HepG2 (cell line): ENCODE data around the gene NGEF.

ENCODE experiments used
- EHMT2 ChIP-seq: fragments of 200-600 bp; sonication (generic); IDR thresholded peaks from 2 replicates; pipeline ENCODE4 v1.7.0; 2017; ENCODE audit warnings: antibody characterized with exemption, low read depth, low read length, borderline replicate concordance
- EP300 ChIP-seq, 3 experiments: sonication (generic) in 1 of 3; formaldehyde crosslinking in 1 of 3; IDR thresholded peaks; 2 replicates each; pipeline versions ENCODE4 v1.5.1 to v1.6.1; 2011 to 2020; ENCODE audit warnings: low read depth in 2 of 3, low read length in 2 of 3, borderline replicate concordance in 1 of 3, improper control_type of control experiment in 1 of 3, mild to moderate bottlenecking in 1 of 3, missing genetic modification reagents in 1 of 3, moderate library complexity in 1 of 3
- FOXA1 ChIP-seq, 2 experiments: fragments of 450-650 bp in 1 of 2; sonication (generic) in 1 of 2; formaldehyde crosslinking in 1 of 2; IDR thresholded peaks; 2 replicates each; pipeline versions ENCODE4 v1.4.0 to v1.6.1; 2016 to 2020; ENCODE audit warnings: missing genetic modification reagents in 1 of 2
- NFIC ChIP-seq: IDR thresholded peaks from 2 replicates; pipeline ENCODE4 v1.6.1; 2012; ENCODE audit warnings: mild to moderate bottlenecking, low read length, inconsistent platforms
- POLR2A ChIP-seq, 2 experiments: IDR thresholded peaks; 2 replicates each; pipeline ENCODE4 v1.6.1; 2011; ENCODE audit warnings: low read depth in 2 of 2, low read length in 2 of 2, mild to moderate bottlenecking in 1 of 2, moderate library complexity in 1 of 2; ENCODE audit not compliant: insufficient read depth in 1 of 2
- RAD21 ChIP-seq: fragments of 450-650 bp; formaldehyde crosslinking; IDR thresholded peaks from 2 replicates; pipeline ENCODE4 v1.5.0; 2020; ENCODE audit warnings: mild to moderate bottlenecking
- SETDB1 ChIP-seq: sonication (generic); formaldehyde crosslinking; IDR thresholded peaks from 2 replicates; pipeline ENCODE4 v1.5.1; 2020; ENCODE audit warnings: missing genetic modification reagents, mild to moderate bottlenecking, borderline replicate concordance
- ZBTB8A ChIP-seq: sonication (generic); formaldehyde crosslinking; IDR thresholded peaks from 2 replicates; pipeline ENCODE4 v1.4.0; 2020; ENCODE audit warnings: mild to moderate bottlenecking, low read depth, missing genetic modification reagents, borderline replicate concordance
- ZNF562 ChIP-seq: sonication (generic); formaldehyde crosslinking; IDR thresholded peaks from 2 replicates; pipeline ENCODE4 v1.8.0; 2022; ENCODE audit warnings: missing genetic modification reagents, borderline replicate concordance
- TF ChIP-seq, protein P1 (sequence below): sonication (generic); formaldehyde crosslinking; IDR thresholded peaks from 2 replicates; pipeline ENCODE4 v1.5.1; 2020; ENCODE audit warnings: mild to moderate bottlenecking, missing genetic modification reagents, moderate library complexity
- TF ChIP-seq, protein P2 (sequence below): sonication (generic); formaldehyde crosslinking; IDR thresholded peaks from 2 replicates; pipeline ENCODE4 v1.5.0; 2020; ENCODE audit warnings: mild to moderate bottlenecking, missing genetic modification reagents, moderate library complexity
- TF ChIP-seq, protein P3 (sequence below), 2 experiments: sonication (generic) in 1 of 2; formaldehyde crosslinking in 1 of 2; IDR thresholded peaks; 2 replicates each; pipeline versions ENCODE4 v1.5.1 to v1.6.1; 2011 to 2020; ENCODE audit warnings: borderline replicate concordance in 1 of 2, low read depth in 1 of 2, low read length in 1 of 2, mild to moderate bottlenecking in 1 of 2, missing genetic modification reagents in 1 of 2, moderate library complexity in 1 of 2

DNA sequence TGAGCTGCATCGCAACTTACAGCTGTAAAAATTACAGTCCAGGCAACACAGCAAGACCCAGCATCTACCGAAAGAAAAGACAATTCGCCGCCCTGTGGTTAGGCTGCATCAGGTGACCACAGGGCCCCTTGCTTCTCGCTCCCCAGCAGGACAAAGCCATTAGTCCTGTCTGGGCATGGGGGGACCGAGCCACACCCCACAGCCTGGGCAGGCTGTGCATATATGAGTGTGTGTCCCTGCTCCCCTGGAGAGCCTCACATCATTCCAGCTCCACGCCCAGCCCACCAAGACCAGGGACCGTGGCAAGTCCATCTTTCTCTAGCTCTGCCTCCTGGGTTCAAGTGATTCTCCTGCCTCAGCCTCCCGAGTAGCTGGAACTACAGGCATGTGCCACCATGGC is 109.1 kb downstream of the NGEF start:
- no peak for TF ChIP-seq SETDB1 (CRISPR knock-in tag)
- no peak for TF ChIP-seq POLR2A (IDR thresholded peaks at IDR 0.05; ENCODE audit: insufficient read depth in 1 of 2, low read depth in 2 of 2, low read length in 2 of 2)
- TF ChIP-seq RAD21 (CRISPR knock-in tag), result no peak
- TF ChIP-seq ZBTB8A, result no peak
- TF ChIP-seq, protein P1, sequence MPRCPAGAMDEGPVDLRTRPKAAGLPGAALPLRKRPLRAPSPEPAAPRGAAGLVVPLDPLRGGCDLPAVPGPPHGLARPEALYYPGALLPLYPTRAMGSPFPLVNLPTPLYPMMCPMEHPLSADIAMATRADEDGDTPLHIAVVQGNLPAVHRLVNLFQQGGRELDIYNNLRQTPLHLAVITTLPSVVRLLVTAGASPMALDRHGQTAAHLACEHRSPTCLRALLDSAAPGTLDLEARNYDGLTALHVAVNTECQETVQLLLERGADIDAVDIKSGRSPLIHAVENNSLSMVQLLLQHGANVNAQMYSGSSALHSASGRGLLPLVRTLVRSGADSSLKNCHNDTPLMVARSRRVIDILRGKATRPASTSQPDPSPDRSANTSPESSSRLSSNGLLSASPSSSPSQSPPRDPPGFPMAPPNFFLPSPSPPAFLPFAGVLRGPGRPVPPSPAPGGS, result no peak
- no peak for TF ChIP-seq EHMT2
- no peak for TF ChIP-seq ZNF562 (CRISPR knock-in tag)
- TF ChIP-seq FOXA1 (IDR thresholded peaks at IDR 0.05), result no peak
- TF ChIP-seq FOXA1 (CRISPR knock-in tag; IDR thresholded peaks at IDR 0.05), result no peak
- TF ChIP-seq, protein P2, sequence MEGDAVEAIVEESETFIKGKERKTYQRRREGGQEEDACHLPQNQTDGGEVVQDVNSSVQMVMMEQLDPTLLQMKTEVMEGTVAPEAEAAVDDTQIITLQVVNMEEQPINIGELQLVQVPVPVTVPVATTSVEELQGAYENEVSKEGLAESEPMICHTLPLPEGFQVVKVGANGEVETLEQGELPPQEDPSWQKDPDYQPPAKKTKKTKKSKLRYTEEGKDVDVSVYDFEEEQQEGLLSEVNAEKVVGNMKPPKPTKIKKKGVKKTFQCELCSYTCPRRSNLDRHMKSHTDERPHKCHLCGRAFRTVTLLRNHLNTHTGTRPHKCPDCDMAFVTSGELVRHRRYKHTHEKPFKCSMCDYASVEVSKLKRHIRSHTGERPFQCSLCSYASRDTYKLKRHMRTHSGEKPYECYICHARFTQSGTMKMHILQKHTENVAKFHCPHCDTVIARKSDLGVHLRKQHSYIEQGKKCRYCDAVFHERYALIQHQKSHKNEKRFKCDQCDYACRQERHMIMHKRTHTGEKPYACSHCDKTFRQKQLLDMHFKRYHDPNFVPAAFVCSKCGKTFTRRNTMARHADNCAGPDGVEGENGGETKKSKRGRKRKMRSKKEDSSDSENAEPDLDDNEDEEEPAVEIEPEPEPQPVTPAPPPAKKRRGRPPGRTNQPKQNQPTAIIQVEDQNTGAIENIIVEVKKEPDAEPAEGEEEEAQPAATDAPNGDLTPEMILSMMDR, result no peak
- TF ChIP-seq EP300 (IDR thresholded peaks at IDR 0.05; ENCODE audit: low read depth in 2 of 2, low read length in 2 of 2), result no peak
- TF ChIP-seq EP300 (CRISPR knock-in tag; IDR thresholded peaks at IDR 0.05; ENCODE audit: borderline replicate concordance), result no peak
- TF ChIP-seq, protein P3, sequence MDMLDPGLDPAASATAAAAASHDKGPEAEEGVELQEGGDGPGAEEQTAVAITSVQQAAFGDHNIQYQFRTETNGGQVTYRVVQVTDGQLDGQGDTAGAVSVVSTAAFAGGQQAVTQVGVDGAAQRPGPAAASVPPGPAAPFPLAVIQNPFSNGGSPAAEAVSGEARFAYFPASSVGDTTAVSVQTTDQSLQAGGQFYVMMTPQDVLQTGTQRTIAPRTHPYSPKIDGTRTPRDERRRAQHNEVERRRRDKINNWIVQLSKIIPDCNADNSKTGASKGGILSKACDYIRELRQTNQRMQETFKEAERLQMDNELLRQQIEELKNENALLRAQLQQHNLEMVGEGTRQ (IDR thresholded peaks at IDR 0.05; ENCODE audit: low read depth, low read length), result no peak
- TF ChIP-seq, protein P3 (CRISPR knock-in tag; IDR thresholded peaks at IDR 0.05; ENCODE audit: borderline replicate concordance), result no peak
- TF ChIP-seq NFIC, result no peak
